GM20000 (cell line): Measurements from ENCODE around the gene DOK7.

Source experiments
- DNase-seq: peaks from one replicate; pipeline ENCODE4 v3.0.0; 2012; ENCODE audit warnings: low spot score
- CTCF ChIP-seq: IDR thresholded peaks from 2 replicates; pipeline ENCODE4 v1.5.1; 2012; ENCODE audit warnings: mild to moderate bottlenecking, control low read depth; ENCODE audit errors: extremely low read depth, missing control alignments

The DOK7 gene

DNA sequence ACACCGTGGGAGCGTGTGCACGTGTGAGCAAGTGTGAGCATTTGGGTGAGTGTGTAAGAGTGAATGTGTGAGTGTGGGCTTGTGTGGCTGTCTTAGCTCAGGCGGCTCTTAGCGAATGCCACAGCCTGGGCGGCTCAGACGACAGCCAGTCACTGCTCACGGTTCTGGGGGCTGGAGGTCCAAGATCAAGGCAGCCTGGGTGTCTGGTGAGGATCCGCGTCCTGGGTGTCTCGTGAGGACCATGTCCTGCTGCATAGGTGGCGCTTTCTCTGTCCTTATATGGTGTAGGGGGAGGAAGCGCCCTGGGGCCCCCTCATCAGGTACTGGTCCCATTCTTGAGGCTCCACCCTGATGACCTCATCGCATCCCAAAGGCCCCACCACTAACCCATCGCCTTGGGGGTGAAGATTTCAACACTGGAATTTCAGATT lies 4.5 kb downstream of the DOK7 start:
- DNase-seq = no peak
- no peak for TF ChIP-seq CTCF

DNA sequence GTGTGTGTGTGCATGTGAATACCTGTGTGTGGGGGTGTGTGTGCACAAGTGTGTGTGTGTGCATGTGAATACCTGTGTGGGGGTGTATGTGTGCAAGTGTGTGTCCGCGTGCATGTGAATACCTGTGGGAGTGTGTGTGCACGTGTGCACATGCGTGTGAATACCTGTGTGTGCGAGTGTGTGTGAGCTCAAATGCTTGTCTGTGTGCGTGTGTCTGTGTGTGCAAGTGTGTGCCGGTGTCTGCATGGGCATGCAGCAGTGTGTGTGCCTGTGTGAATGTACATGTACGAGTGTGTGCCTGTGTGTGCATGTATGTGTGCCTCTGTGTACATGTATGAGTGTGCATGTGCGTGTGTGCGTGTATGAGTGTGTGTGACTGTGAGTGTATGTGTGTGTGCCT lies 5.0 kb downstream of the DOK7 start:
- no peak for TF ChIP-seq CTCF
- no peak for DNase-seq

- no peak for TF ChIP-seq CTCF
- DNase-seq = no peak
Observed at GRCh38 chr4:3468804-3469203, 5.7 kb downstream of the DOK7 start.

DNA sequence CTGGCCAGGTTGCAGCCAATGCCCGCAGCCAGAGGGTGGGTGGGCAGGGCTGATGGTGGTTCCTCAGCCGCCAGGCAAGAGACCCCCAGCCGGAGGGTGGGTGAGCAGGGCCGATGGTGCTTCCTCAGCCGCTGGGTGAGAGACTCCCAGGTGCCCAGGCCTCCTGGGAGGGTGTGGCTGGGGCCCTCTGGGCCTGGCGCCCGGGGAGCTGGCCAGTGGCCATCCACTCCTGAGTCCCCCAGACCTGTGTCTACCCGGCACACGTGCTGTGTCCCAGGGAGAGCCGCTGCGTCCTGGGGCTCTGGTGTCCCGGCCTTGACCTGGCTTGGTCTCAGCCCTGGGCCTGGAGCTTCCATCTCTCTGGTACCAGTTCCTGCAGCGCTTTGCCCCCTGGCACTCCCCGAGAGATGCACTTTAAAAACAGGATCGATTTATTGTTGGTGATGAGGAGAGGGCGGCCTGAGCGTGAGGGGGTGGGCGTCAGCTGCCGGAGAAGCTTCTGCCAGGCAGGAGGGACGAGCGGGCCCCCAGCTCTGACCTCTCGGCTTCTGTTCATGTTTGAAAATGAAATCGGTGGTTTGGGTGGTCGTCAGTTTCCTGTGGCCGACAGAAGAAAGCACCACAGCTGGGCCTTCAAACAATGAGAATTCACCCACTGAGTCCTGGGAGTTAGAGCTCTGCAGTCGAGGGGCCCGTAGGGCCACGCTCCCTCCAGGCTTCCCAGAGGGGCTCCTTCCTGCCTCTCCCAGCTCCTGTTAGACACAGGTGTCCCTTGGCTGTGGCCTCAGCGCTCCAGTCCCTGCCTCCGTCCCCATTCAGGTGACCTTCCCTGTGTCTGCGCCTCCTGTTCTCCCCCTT lies 6.5 kb downstream of the DOK7 start:
- TF ChIP-seq CTCF = no peak
- DNase-seq = no peak

- no peak for TF ChIP-seq CTCF
- no peak for DNase-seq
Observed at GRCh38 chr4:3470244-3471097, 7.4 kb downstream of the DOK7 start.

DNA sequence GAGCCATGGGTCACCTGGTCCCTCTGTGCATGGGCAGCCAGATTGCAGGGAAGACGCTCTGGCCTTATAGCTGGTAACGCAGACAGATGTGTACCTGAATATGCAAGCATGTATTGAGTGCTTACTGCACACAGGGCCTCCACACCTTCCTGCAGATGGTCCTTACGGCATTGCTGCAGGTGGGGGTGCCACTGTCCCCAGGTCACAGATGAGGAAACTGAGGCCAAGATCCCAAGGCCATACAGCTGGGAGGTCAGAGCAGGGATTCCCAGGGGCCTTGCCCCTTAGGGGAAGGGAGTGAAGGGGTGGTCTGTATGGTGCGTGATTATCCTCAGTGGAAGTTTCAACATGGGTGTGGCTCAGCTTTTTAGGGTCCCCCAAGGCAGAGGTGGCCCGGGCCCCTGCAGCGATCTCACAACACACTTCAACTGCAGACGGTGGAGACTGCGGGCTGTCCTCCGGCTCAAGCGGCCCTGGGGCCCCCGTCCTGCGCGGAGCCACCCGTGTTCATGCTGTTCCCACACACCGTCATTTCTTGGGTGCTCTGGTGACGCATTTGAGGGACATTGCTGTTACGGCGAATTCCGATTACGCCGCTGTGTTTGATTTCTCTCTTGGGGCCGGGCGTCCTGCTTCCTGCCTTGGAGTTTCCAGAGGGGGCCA lies 8.1 kb downstream of the DOK7 start:
- TF ChIP-seq CTCF = no peak
- no peak for DNase-seq
